Uterus (tissue), 2 donors: ENCODE data around the gene CHMP4A.

Source experiments
- POLR2A ChIP-seq, 2 donors: fragments of 450-650 bp; IDR thresholded peaks; one replicate each; pipeline ENCODE4 v1.6.1; 2016; ENCODE audit warnings: antibody characterized with exemption in 2 of 2, mild to moderate bottlenecking in 1 of 2, moderate library complexity in 1 of 2
- TF ChIP-seq, protein P1 (sequence below), 4 experiments: fragments of 200-600 bp in 2 of 4; fragments of 450-650 bp in 2 of 4; sonication (generic) in 2 of 4; IDR thresholded peaks; one replicate each; pipeline ENCODE4 v1.5.1; 2016 to 2019; ENCODE audit warnings: antibody characterized with exemption in 4 of 4, mild to moderate bottlenecking in 2 of 4, moderate library complexity in 1 of 4

DNA sequence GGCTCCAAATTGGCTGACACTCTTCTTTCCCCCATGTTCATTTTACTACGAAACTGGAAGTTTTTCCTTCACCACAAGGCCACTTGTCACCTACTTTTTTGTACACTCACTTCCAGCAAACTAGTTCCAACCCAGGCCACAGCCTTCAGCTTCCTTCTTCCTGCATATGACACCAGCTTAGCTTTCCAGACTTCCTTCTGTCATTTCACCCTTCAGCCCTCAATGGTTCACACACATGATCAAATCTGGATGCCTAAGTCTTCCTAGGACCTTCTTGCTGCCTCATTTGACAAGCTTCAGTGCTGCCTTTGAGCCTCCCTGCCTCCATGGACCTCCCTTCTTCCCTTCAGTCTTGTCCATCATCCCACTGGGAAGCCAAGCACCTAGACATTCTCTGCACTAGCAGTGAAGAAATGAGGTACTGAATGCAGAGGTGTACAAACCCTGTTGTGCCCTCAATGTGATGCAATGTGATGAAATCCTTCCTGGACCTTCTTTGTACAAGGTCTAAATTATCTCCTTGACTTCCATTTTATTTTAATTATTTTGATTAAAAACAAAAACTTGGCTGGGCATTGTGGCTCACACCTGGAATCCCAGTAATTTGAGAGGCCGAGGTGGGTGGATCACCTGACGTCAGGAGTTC, 45.7 kb downstream of the CHMP4A start:
- TF ChIP-seq, protein P1, sequence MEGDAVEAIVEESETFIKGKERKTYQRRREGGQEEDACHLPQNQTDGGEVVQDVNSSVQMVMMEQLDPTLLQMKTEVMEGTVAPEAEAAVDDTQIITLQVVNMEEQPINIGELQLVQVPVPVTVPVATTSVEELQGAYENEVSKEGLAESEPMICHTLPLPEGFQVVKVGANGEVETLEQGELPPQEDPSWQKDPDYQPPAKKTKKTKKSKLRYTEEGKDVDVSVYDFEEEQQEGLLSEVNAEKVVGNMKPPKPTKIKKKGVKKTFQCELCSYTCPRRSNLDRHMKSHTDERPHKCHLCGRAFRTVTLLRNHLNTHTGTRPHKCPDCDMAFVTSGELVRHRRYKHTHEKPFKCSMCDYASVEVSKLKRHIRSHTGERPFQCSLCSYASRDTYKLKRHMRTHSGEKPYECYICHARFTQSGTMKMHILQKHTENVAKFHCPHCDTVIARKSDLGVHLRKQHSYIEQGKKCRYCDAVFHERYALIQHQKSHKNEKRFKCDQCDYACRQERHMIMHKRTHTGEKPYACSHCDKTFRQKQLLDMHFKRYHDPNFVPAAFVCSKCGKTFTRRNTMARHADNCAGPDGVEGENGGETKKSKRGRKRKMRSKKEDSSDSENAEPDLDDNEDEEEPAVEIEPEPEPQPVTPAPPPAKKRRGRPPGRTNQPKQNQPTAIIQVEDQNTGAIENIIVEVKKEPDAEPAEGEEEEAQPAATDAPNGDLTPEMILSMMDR (IDR thresholded peaks at IDR 0.05), result no peak
- TF ChIP-seq POLR2A (IDR thresholded peaks at IDR 0.05), result no peak
